A549 treated with AZD2906 at 1 μM for 4 hours (cell line): ENCODE measurements around the gene TGIF2LY. TPM values are rescaled to one million over a fixed set of nuclear protein-coding genes. Genes with fewer than 3 reads are reported as not detected.

Source experiments
- total RNA-seq: library from RNA; stranded (reverse); fragments of 200-300 nt; extraction: Qiagen RNA extraction; gene quantifications from 5 replicates; pipeline ENCODE4 v1.2.3, GENCODE V29; 2022

Gene TGIF2LY
- total RNA-seq = not detected in 5 replicates

DNA sequence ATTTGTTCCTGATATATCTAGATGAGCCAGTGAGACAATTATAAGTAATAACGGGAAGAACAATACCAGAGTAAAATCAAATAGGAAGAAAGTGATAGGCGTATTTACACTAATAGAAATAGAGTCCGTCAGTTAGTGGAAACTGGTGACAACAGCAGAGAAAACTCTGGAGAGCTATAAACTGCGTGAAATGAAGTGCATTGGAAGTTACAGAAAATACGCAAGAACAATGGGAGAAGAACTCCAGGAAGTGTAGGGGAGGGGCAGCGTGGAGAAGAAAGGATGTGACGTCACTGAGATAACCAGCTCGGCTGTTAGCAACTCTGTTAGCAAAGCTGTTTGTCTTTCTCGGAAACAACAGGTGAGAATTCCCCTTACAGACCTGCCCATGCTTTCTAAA, at the start of gene TGIF2LY:
TGIF2LY (plus strand) TSS at position 301 of the 400 bp plus-strand sequence. CDS start 178 bp downstream, outside the sequence.

